ENCODE data around the gene KDM2B.

KDM2B gene

GRCh38 chr12:121530600-121531355 lies 50.0 kb downstream of the KDM2B start:
- DNase-seq (ENCODE audit: low read depth in 2 of 2), result peak; percentile 50 to 56

DNA sequence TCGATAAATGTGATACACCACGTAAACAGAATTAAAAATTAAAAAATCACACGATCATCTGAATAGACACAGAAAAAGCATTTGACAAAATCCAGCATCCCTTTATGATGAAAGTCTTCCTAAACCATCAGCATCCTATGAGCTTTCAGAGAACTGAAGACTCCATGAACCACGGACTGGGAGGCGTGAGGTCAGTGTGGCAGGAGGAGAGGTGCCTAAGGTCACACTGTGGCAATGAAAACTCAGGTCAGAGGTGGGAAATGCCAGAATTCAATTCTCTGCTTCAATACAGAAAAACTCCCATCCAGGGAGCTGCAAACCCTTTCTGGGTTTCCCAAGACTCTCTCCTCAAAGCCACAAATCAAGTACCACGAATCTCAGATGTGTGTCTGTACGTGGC lies 51.6 kb downstream of the KDM2B start:
- DNase-seq (ENCODE audit: low read depth in 2 of 2), result no peak

DNA sequence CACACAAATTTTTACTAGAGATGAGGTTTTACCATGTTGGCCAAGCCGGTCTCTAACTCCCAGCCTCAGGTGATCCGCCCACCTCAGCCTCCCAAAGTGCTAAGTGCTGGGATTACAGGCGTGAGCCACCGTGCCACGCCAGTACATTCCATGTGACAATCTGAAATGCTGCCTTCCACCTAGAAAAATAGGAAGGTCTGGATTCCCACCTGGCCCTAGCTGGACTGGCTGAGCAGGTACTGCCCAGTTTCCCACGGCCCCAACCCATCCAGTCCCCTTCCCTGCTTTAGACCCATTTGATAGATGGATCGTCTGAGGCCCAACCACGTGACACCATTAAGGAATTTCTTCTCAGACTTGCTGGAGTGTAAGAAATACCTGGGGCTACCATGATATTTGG lies 55.4 kb downstream of the KDM2B start:
- DNase-seq (ENCODE audit: low read depth in 2 of 2), result no peak

GRCh38 chr12:121524196-121524916 lies 56.5 kb downstream of the KDM2B start:
- DNase-seq (ENCODE audit: low read depth in 2 of 2), result no peak

DNA sequence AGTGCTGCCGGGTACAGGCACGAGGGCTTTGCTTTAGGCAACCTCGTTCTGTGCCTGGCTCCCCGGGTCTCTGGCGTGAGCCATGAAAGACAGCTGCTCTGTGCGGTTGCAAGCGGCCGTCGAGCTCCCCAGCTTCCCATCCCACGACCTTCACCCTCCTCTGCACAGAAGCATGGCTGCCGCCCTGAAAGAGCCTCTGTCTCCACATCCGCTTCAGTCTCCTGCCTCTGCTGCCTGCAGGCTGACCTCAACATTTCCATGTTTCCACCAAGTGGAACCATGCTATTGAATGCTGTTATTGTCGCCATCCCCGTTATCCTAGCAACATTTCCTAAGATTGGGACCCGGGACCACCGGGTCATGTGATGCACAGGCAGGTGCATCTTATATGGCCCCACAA lies 57.1 kb downstream of the KDM2B start:
- no peak for DNase-seq (ENCODE audit: low read depth in 2 of 2)

DNA sequence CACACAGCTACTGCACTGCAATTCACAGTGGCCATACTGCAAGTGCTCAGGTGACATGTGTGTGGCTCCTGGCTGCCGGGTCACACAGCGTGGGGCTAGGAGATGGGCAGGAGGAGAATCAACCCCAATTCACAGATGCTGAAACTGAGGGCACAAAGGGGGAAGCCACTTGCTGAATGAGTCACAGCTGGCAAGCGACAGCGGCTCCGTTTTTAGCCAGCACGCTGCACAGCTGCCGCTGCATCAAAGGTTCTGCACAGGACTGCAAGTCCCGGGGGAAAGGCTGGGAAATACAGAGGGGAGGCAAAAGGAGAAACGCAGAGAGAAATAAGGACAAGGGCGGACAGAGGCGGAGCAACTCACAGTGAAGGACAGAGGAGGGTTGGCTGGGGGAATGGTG lies 57.9 kb downstream of the KDM2B start:
- DNase-seq (ENCODE audit: low read depth in 2 of 2), result no peak

DNA sequence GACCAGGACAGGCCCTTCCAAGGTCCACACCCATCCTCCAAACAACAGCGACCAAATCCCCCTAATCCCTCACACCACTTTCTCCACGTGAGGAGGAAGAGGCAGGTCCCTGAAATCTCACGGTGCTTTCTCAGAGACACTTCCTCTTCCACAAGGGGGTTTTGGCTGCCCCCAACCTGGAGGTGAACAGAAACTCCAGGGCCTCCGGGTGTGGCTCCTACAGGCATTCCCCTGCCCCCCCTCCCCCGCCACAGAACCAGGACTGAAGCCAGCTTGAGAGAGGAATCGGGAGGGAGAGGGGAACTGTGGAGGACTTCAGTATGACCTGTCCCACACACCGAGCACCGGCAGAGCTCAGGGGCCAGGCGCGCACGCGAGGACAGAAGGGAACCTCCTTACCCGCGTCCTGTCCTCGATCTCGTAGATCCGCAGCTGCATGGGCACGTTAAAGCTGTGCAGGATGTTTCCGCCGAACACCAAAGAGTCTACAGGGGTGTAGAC lies 60.2 kb downstream of the KDM2B start:
- no peak for DNase-seq (ENCODE audit: low read depth in 2 of 2)

DNA sequence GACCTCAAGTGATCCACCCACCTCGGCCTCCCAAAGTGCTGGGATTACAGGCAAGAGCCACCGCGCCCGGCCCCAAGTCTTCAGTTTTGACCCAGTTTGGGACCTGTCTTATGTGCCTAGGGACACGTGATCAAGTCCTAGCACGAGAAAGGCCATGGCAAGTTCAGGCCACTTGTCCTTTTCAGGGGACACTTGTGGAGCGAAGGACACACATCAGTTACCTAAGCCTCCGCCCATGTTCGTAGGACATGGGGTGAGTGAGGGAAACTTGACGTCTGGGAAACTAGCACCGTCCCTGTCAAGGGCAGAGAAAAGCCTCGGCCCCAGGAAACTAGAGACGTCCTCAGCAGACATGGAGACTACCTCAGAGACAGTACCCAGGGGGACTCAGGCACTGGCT lies 60.7 kb downstream of the KDM2B start:
- no peak for DNase-seq (ENCODE audit: low read depth in 2 of 2)

DNA sequence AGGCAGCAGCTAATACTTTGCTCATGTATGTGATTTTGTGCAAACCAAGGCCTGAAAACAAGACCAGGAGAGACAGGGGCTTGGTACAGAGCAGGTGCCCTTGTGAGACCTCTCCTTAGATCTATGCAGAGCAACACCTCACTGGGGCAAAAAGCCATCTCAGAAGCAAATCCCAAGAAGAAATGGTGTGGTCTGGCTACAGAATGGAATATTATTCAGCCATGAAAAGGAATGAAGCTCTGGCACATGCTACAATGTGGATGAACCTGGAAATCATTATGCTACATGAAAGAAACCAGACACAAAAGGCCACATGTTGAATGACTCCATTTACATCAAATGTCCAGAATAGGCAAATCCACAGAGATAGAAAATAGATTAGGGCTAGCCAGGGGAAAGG lies 61.6 kb downstream of the KDM2B start:
- no peak for DNase-seq (ENCODE audit: low read depth in 2 of 2)

DNA sequence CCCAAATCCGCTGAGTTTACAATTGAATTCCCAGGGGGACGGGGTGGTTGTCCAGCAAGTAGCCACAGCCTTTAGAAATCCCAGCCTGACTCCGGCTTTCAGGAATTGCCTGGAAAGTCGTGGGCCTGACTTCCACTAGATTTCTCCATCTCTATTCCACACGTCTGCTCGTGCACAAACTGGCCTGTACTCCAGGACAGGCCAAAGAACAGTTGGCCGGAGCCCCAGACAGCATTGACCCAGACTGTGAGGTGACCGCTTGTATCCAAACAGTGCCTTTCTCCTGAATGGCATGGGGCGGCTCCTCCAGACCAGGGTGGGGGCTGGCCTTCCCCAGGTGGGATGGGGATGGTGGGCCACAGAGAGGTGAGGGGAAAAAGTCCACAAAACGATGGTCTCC lies 62.2 kb downstream of the KDM2B start:
- no peak for DNase-seq (ENCODE audit: low read depth in 2 of 2)

GRCh38 chr12:121516437-121517011 lies 64.3 kb downstream of the KDM2B start:
- DNase-seq (ENCODE audit: low read depth in 2 of 2), result no peak

- no peak for DNase-seq (ENCODE audit: low read depth in 2 of 2)
Observed at GRCh38 chr12:121515615-121516014, 65.2 kb downstream of the KDM2B start.

- DNase-seq (ENCODE audit: low read depth in 2 of 2), result no peak
Observed at GRCh38 chr12:121514184-121514742, 66.6 kb downstream of the KDM2B start.

GRCh38 chr12:121513464-121514183 lies 67.2 kb downstream of the KDM2B start:
- no peak for DNase-seq (ENCODE audit: low read depth in 2 of 2)

- DNase-seq (ENCODE audit: low read depth in 2 of 2), result no peak
Observed at GRCh38 chr12:121512561-121512960, 68.3 kb downstream of the KDM2B start.

DNA sequence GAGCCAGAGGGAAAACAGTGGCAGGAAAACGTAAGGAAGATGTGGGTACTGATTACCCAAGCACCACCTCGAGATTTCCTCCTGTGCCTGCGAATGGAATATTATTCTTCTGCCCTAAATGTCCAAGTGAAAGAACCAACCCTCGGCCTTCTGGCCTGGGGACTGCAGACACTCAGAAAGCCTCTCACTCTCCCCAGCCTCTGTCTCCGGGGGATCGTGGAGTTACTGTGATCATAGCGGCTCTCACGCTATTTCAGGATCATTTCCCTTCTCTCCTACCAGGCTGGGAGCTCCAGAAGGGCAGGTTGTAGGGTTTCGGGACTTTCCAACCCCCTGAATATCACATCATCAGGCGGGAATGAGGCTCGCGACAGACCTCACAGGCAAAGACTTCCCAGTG lies 68.9 kb downstream of the KDM2B start:
- DNase-seq (ENCODE audit: low read depth in 2 of 2), result no peak

GRCh38 chr12:121509339-121509738 lies 71.5 kb downstream of the KDM2B start:
- DNase-seq (ENCODE audit: low read depth in 2 of 2), result no peak

DNA sequence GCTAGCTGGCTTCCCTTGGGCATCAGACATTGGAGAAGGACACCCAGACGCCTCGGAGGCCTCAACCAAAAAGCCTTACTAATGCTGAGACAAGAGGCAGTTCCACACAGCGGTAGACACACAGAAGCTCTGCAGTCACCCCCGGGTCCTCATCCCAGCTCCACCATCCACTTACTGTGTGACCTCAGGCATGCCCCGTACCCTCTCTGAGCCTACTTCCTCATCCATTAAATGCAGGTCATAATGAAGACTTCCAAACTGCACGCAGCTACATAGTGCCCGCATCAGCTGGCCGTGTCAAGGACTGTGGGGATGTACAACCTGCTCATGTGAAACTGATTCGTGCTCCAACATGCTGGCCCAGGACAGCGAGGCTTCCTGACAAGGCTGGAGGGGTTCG lies 72.3 kb downstream of the KDM2B start:
- no peak for DNase-seq (ENCODE audit: low read depth in 2 of 2)

- DNase-seq (ENCODE audit: low read depth in 2 of 2), result no peak
Observed at GRCh38 chr12:121507984-121508383, 72.8 kb downstream of the KDM2B start.

- no peak for DNase-seq (ENCODE audit: low read depth in 2 of 2)
Observed at GRCh38 chr12:121507245-121507644, 73.6 kb downstream of the KDM2B start.

- no peak for DNase-seq (ENCODE audit: low read depth in 2 of 2)
Observed at GRCh38 chr12:121505513-121505912, 75.3 kb downstream of the KDM2B start.

- no peak for DNase-seq (ENCODE audit: low read depth in 2 of 2)
Observed at GRCh38 chr12:121504505-121504904, 76.3 kb downstream of the KDM2B start.

Measured in stimulated activated CD8-positive, alpha-beta memory T cell treated with anti-CD3 and anti-CD28 coated beads, Interleukin-15, amount 100 ng/mL, for 48 hours (primary cell).